HepG2 (cell line): Measurements from ENCODE around the gene PMPCB. TPM values are rescaled to one million over a fixed set of nuclear protein-coding genes. Genes with fewer than 3 reads are reported as not detected.
A peak's percentile ranks its signal among the peaks of the same experiment; 100 is the strongest.

ENCODE experiments used
- ATF7 ChIP-seq, 2 experiments: fragments of 450-650 bp in 1 of 2; sonication (generic) in 1 of 2; formaldehyde crosslinking in 1 of 2; IDR thresholded peaks; 2 replicates each; pipeline versions ENCODE4 v1.4.0 to v1.6.1; 2016 to 2020; ENCODE audit warnings: antibody characterized with exemption in 1 of 2, mild to moderate bottlenecking in 1 of 2, missing genetic modification reagents in 1 of 2
- DMAP1 ChIP-seq: IDR thresholded peaks from 2 replicates; pipeline ENCODE4 v1.6.1; 2016
- FOXK1 ChIP-seq: sonication (generic); formaldehyde crosslinking; IDR thresholded peaks from 2 replicates; pipeline ENCODE4 v1.4.0; 2020; ENCODE audit warnings: low read depth, missing genetic modification reagents, borderline replicate concordance
- IKZF1 ChIP-seq: fragments of 450-650 bp; IDR thresholded peaks from 2 replicates; pipeline ENCODE4 v1.7.1; 2016
- IRF2 ChIP-seq: IDR thresholded peaks from 2 replicates; pipeline ENCODE4 v1.6.1; 2018; ENCODE audit warnings: missing genetic modification reagents, missing compliant biosample characterization
- MED13 ChIP-seq: sonication (generic); formaldehyde crosslinking; IDR thresholded peaks from 2 replicates; pipeline ENCODE4 v1.5.0; 2020; ENCODE audit warnings: missing genetic modification reagents
- POGZ ChIP-seq: sonication (generic); formaldehyde crosslinking; IDR thresholded peaks from 2 replicates; pipeline ENCODE4 v1.4.0; 2020; ENCODE audit warnings: mild to moderate bottlenecking, missing genetic modification reagents
- ZNF333 ChIP-seq: sonication (generic); formaldehyde crosslinking; IDR thresholded peaks from 2 replicates; pipeline ENCODE4 v1.4.0; 2020; ENCODE audit warnings: mild to moderate bottlenecking, missing genetic modification reagents, borderline replicate concordance
- ZNF446 ChIP-seq: sonication (generic); formaldehyde crosslinking; IDR thresholded peaks from 2 replicates; pipeline ENCODE4 v1.5.0; 2020; ENCODE audit warnings: mild to moderate bottlenecking, missing genetic modification reagents
- ZNF556 ChIP-seq: sonication (generic); formaldehyde crosslinking; IDR thresholded peaks from 2 replicates; pipeline ENCODE4 v1.4.0; 2020; ENCODE audit warnings: mild to moderate bottlenecking, missing genetic modification reagents, borderline replicate concordance
- polyA plus RNA-seq, 8 experiments: library from polyadenylated mRNA; depleted of rRNA in 3 of 8; stranded (reverse) in 7 of 8; unstranded in 1 of 8; fragments of >200 nt; fragmentation: Illumina TruSeq in 4 of 8; extraction: Trizol in 4 of 8; gene quantifications; 2 replicates each; pipeline versions ENCODE4 v1.2.1 to v1.2.3, GENCODE V29; 2011 to 2016; ENCODE audit warnings: low read depth in 4 of 8, missing spikeins in 1 of 8, mixed read lengths in 1 of 8; ENCODE audit not compliant: insufficient read depth in 1 of 8
- total RNA-seq, 5 experiments: library from RNA; depleted of rRNA; stranded (reverse); fragments of >200 nt; fragmentation: Illumina TruSeq; extraction: Trizol; gene quantifications; 2 replicates each; pipeline ENCODE4 v1.2.3, GENCODE V29; 2016; ENCODE audit warnings: low read depth in 1 of 5
- TF ChIP-seq, protein P1 (sequence below): sonication (generic); formaldehyde crosslinking; IDR thresholded peaks from 2 replicates; pipeline ENCODE4 v1.4.0; 2020; ENCODE audit warnings: low read depth, missing genetic modification reagents
- TF ChIP-seq, protein P2 (sequence below): sonication (generic); formaldehyde crosslinking; IDR thresholded peaks from 2 replicates; pipeline ENCODE4 v1.4.0; 2020; ENCODE audit warnings: mild to moderate bottlenecking, missing genetic modification reagents
- TF ChIP-seq, protein P3 (sequence below): sonication (generic); formaldehyde crosslinking; IDR thresholded peaks from one replicate; pipeline ENCODE4 v1.5.1; 2020; ENCODE audit warnings: mild to moderate bottlenecking, missing genetic modification reagents; ENCODE audit errors: not compliant biosample characterization
- TF ChIP-seq, protein P4 (sequence below): sonication (generic); formaldehyde crosslinking; IDR thresholded peaks from 2 replicates; pipeline ENCODE4 v1.8.1; 2022; ENCODE audit warnings: mild to moderate bottlenecking, missing genetic modification reagents

The PMPCB gene
- total and polyA plus RNA-seq, 2 of the 13 experiments (the other 11 are each of a cell fraction or from before 2014, with no cell fraction given), result 80.8 to 124 TPM

DNA sequence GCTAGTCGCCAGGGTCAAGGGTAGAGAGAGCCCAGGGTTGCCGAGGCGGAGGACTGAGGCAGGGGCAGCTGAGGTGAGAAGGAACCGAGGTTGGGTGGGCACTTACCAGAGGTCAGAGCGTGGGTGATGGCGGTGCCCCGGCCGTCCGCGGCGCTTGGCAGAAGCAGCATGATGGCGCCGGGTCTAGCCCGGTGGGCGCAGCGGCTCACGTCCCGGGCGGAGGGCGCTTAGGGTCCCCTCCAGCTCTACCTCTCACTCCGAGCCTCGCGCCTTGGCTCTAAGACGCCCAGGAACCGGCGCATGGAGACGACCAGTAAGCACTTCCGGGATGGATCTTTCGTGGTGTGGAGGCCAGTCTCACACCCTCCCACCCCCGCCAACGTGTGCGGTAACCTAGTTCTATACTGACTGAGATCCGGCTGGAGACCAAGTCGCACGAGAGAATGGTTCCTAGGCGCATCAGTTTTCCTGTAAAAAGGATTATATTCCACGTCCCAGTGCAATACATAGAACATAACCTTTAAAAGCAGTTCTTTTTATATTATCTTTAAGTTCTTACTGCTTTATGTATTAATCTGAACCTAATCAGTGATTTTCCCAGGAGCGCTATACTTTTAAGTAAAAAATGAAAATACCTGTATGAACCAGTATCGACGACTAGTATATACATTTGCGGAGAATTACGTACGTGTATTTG lies 47.4 kb downstream of the PMPCB start, which contains the start of gene DNAJC2 (continued):
- TF ChIP-seq, protein P1, sequence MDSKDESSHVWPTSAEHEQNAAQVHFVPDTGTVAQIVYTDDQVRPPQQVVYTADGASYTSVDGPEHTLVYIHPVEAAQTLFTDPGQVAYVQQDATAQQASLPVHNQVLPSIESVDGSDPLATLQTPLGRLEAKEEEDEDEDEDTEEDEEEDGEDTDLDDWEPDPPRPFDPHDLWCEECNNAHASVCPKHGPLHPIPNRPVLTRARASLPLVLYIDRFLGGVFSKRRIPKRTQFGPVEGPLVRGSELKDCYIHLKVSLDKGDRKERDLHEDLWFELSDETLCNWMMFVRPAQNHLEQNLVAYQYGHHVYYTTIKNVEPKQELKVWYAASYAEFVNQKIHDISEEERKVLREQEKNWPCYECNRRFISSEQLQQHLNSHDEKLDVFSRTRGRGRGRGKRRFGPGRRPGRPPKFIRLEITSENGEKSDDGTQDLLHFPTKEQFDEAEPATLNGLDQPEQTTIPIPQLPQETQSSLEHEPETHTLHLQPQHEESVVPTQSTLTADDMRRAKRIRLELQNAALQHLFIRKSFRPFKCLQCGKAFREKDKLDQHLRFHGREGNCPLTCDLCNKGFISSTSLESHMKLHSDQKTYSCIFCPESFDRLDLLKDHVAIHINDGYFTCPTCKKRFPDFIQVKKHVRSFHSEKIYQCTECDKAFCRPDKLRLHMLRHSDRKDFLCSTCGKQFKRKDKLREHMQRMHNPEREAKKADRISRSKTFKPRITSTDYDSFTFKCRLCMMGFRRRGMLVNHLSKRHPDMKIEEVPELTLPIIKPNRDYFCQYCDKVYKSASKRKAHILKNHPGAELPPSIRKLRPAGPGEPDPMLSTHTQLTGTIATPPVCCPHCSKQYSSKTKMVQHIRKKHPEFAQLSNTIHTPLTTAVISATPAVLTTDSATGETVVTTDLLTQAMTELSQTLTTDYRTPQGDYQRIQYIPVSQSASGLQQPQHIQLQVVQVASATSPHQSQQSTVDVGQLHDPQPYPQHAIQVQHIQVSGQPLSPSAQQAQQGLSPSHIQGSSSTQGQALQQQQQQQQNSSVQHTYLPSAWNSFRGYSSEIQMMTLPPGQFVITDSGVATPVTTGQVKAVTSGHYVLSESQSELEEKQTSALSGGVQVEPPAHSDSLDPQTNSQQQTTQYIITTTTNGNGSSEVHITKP (CRISPR knock-in tag), result peak; percentile 88
- TF ChIP-seq, protein P2, sequence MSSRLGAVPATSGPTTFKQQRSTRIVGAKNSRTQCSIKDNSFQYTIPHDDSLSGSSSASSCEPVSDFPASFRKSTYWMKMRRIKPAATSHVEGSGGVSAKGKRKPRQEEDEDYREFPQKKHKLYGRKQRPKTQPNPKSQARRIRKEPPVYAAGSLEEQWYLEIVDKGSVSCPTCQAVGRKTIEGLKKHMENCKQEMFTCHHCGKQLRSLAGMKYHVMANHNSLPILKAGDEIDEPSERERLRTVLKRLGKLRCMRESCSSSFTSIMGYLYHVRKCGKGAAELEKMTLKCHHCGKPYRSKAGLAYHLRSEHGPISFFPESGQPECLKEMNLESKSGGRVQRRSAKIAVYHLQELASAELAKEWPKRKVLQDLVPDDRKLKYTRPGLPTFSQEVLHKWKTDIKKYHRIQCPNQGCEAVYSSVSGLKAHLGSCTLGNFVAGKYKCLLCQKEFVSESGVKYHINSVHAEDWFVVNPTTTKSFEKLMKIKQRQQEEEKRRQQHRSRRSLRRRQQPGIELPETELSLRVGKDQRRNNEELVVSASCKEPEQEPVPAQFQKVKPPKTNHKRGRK (CRISPR knock-in tag), result no peak
- TF ChIP-seq DMAP1 (peak; percentile 99), ATF7 (IDR thresholded peaks at IDR 0.05) (no peak), ATF7 (CRISPR knock-in tag; IDR thresholded peaks at IDR 0.05) (peak; percentile 48; the same call in 1 of the 2 replicates), ZNF556 (CRISPR knock-in tag) (peak; percentile 92; the same call in 1 of the 2 replicates), MED13 (CRISPR knock-in tag) (peak; percentile 83), IKZF1 (no peak), ZNF446 (CRISPR knock-in tag) (peak; percentile 91; the same call in 1 of the 2 replicates), POGZ (CRISPR knock-in tag) (peak; percentile 81), FOXK1 (CRISPR knock-in tag) (peak; percentile 80; the same call in 1 of the 2 replicates), IRF2 (CRISPR knock-in tag) (peak; percentile 96), ZNF333 (CRISPR knock-in tag) (no peak)
- TF ChIP-seq, protein P3, sequence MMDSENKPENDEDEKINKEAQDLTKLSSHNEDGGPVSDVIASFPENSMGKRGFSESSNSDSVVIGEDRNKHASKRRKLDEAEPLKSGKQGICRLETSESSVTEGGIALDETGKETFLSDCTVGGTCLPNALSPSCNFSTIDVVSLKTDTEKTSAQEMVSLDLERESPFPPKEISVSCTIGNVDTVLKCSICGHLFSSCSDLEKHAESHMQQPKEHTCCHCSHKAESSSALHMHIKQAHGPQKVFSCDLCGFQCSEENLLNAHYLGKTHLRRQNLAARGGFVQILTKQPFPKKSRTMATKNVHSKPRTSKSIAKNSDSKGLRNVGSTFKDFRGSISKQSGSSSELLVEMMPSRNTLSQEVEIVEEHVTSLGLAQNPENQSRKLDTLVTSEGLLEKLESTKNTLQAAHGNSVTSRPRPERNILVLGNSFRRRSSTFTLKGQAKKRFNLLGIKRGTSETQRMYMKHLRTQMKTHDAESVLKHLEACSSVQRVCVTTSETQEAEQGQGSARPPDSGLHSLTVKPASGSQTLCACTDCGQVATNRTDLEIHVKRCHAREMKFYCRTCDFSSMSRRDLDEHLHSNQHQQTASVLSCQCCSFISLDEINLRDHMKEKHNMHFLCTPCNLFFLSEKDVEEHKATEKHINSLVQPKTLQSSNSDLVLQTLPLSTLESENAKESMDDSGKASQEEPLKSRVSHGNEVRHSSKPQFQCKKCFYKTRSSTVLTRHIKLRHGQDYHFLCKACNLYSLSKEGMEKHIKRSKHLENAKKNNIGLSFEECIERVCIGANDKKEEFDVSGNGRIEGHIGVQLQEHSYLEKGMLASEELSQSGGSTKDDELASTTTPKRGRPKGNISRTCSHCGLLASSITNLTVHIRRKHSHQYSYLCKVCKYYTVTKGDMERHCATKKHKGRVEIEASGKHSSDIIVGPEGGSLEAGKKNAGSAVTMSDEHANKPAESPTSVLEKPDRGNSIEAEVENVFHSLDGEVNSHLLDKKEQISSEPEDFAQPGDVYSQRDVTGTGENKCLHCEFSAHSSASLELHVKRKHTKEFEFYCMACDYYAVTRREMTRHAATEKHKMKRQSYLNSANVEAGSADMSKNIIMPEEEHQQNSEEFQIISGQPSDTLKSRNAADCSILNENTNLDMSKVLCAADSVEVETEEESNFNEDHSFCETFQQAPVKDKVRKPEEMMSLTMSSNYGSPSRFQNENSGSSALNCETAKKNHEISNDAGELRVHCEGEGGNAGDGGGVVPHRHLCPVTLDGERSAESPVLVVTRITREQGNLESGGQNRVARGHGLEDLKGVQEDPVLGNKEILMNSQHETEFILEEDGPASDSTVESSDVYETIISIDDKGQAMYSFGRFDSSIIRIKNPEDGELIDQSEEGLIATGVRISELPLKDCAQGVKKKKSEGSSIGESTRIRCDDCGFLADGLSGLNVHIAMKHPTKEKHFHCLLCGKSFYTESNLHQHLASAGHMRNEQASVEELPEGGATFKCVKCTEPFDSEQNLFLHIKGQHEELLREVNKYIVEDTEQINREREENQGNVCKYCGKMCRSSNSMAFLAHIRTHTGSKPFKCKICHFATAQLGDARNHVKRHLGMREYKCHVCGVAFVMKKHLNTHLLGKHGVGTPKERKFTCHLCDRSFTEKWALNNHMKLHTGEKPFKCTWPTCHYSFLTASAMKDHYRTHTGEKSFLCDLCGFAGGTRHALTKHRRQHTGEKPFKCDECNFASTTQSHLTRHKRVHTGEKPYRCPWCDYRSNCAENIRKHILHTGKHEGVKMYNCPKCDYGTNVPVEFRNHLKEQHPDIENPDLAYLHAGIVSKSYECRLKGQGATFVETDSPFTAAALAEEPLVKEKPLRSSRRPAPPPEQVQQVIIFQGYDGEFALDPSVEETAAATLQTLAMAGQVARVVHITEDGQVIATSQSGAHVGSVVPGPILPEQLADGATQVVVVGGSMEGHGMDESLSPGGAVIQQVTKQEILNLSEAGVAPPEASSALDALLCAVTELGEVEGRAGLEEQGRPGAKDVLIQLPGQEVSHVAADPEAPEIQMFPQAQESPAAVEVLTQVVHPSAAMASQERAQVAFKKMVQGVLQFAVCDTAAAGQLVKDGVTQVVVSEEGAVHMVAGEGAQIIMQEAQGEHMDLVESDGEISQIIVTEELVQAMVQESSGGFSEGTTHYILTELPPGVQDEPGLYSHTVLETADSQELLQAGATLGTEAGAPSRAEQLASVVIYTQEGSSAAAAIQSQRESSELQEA (CRISPR knock-in tag), result peak; percentile 58
- TF ChIP-seq, protein P4, sequence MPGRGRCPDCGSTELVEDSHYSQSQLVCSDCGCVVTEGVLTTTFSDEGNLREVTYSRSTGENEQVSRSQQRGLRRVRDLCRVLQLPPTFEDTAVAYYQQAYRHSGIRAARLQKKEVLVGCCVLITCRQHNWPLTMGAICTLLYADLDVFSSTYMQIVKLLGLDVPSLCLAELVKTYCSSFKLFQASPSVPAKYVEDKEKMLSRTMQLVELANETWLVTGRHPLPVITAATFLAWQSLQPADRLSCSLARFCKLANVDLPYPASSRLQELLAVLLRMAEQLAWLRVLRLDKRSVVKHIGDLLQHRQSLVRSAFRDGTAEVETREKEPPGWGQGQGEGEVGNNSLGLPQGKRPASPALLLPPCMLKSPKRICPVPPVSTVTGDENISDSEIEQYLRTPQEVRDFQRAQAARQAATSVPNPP (CRISPR knock-in tag), result peak; percentile 55; the same call in 1 of the 2 replicates
